Measurements from ENCODE around the gene SH3D19.

The SH3D19 gene

GRCh38 chr4:151184523-151185458 is 140.6 kb downstream of the SH3D19 start:
- DNase-seq: no peak

DNA sequence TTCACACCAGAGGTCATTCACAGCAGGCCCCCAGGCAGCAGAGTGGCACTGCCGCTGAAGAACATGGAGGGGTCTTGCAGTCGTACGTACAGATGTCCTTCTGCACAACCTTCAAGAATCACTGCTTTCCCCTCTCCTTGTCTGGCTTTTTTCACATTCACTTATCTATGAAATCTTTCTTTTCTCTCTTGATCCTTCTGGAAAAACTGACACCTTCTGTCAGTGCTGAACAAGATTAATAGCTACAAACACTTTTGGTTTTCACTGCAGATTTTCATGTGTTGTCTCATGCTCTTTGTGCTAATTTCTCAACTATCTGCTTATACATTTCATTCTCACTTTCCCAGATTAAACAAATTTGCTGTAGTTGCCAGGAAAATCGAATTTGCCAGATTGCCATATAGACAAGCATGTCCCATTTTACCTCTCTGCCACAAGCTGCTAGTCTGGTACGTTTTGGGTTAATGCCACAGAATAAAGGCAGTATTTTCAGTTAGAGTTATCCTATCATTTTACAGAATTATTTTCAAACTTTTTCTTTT is 142.9 kb downstream of the SH3D19 start:
- no peak for DNase-seq

GRCh38 chr4:151176685-151177084 is 148.7 kb downstream of the SH3D19 start:
- no peak for DNase-seq

DNA sequence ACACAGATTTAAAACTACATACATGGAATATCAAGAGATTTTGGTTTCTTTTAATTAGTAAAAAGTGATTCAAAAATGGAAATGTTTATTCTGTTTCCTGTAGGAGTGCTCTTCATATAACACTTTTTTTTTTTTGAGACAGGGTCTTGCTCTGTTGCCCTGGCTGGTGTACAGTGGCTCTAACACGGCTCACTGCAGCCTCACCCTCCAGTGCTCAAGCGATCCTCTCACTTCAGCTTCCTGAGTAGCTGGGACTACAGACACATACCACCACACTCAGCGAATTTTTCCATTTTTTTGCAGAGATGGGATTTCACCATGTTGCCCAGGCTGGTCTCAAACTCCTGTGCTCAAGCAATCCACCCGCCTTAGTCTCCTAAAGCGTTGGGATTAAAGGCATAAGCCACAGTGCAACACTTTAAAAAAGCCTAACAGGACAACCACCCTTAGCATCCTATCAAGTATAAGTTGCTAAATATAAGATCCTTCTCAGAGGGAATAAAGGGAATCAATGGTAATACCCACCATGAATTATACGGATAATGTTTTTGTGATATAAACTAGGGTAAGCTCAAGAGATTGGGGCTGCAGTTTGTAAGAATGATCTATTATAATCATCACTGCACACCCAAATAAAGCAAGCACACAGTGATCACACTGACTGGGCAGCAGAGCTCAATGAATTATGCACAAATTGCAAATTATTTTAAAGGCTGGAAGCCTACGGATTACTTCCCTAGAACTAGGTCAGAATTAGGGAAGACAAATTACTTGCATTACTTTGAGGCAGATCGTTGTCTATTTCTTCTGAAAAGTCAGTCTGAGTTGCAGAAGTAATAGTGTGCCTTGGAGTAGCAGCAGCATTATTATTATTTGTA is 149.4 kb downstream of the SH3D19 start:
- no peak for DNase-seq

DNA sequence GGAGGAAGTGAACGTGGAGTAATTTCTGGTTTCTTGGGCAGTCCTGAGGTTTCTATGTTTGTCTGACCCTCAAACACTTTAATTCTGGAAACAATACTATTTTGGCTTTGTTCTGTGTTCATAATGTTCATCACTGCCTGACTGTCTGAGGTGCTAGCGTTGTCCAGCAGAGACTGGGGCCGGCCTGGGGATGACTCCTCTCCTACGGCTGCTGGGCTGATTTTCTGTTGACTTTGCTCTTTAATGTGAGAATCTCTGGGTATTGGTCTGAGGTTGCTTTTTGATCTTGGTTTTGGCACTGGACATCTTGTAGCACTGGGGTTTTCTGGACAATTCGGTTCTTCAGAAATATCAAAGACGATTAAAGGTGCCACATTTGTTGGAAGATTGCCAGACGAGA is 150.2 kb downstream of the SH3D19 start:
- no peak for DNase-seq

- DNase-seq: no peak
Observed at GRCh38 chr4:151174784-151175183, 150.6 kb downstream of the SH3D19 start.

DNA sequence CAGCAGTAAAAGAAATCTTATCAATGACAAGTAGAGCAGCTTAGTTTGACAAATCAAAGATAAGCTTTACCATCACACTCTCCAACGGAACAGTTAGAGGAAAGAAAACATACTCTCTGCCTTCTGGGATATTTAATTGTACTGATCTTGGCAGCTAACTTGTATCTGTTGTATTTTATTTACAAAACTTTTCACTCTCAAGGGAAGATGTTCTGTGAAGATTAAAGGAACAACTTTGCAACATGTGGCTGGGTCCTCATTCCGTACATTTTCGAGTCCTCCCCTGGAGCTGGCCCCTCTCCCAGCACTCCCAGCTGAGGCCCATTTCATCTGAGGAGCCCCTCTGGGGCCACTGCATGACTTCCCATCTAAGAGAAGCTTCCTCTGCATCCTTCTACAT is 151.5 kb downstream of the SH3D19 start:
- no peak for DNase-seq

DNA sequence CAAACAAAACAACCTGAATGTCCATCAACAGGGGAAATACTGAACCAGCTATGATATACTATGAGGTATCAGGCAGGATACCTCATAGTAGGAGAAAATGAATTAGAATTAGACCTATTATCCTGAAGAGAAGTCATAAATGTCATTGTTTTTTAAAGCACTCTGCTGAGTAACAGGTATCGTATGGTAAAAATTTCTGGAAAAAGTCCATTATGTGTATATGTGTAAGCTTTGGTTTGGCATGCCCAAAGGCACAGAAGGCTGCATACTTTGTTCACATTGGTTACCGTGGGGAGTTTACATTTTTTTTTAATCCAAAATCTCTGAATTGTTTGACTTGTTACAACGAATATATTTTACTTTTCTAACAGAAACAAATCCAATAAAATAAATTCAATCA is 155.5 kb downstream of the SH3D19 start:
- DNase-seq: no peak

DNA sequence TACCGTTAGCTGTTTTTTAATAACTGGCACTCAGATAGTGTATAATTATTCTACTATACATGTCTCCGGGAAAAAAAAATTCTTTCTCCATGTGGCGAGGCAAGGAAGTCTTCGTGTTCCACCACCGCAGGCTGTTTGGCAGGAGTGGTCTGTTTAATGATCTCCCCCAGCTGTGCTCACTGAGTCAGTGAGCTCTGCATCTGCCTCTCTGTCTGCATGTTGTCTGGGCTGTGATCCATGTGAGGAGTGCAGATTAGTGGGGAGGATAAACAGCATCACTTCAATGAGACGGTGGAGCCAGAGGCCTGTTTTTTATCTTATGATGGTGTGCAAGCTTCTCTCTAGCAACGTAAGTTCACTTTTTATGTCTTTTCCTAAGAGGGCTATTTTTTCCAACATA is 156.2 kb downstream of the SH3D19 start:
- DNase-seq: no peak

GRCh38 chr4:151167561-151167960 is 157.8 kb downstream of the SH3D19 start:
- no peak for DNase-seq

DNA sequence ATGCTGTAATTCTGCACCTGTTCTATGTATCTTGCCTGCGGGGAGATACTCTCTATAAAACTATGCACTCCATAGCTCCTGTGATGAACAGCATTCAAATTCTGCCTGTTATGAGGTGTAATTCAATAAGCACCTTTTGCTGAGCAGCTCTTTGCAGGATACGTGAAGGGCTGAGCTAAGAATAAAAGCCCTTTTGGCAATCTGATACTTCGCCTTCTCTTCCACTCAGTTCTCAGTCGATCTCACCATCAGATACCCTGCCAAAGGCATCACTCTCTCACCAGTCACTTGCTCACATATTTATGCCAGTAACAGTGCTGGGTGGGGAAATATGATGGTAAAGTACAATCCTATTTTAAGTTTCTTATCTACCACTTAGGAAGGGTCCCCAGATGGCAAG is 158.8 kb downstream of the SH3D19 start:
- DNase-seq: no peak

- no peak for DNase-seq
Observed at GRCh38 chr4:151165205-151166000, 160.0 kb downstream of the SH3D19 start.

- DNase-seq: no peak
Observed at GRCh38 chr4:151163855-151164254, 161.6 kb downstream of the SH3D19 start.

- no peak for DNase-seq
Observed at GRCh38 chr4:151158979-151159378, 166.4 kb downstream of the SH3D19 start.

- no peak for DNase-seq
Observed at GRCh38 chr4:151157543-151157942, 167.9 kb downstream of the SH3D19 start.

DNA sequence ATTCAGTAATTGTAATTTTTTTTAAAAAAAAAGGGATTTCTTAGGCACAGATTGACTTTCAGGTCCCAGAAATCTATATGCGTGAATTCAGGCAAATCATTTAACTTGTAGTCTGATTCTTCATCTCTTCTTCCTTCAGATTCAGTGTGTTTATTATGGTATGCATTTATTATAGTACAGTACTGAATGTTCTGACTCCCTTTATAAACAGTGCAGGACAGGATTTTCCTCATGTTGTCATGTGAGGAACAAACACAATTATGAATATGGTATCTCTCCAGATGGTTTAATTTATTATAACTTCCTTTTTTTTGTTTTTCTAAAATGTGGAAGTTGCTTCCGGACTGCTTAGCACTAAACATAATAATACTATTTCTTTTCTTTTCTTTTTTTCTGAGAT is 171.8 kb downstream of the SH3D19 start:
- no peak for DNase-seq

- DNase-seq: no peak
Observed at GRCh38 chr4:151152028-151152427, 173.4 kb downstream of the SH3D19 start.

DNA sequence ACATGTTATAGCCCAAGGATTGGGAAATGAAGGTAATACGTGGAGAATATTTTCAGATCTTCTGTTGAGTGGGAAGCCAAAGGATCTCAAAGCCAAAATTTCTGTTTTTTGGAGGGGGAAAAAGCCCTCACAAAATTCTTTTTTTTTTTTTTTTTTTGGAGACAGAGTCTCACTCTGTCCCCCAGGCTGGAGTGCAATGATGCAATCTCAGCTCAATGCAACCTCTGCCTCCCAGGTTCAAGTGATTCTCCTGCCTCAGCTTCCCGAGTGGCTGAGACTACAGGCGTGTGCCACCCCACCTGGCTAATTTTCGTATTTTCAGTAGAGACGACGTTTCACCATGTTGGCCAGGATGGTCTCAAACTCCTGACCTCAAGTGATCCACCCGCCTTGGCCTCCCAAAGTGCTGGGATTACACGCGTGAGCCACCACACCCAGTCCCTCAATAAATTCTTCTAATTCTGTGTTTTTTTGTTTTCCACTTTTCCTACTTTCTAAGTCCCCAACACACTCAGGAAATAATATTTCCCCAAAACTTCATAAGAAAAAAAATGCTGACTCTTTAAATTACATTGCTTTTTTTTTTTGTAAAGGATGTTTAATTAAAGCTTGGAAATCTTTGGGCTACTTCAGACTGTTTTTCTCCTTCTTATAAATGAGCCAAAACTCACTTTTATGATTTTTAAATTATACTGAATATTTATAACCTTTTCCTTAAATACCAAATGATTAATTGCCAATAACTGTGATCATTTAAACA is 174.4 kb downstream of the SH3D19 start:
- DNase-seq: no peak

DNA sequence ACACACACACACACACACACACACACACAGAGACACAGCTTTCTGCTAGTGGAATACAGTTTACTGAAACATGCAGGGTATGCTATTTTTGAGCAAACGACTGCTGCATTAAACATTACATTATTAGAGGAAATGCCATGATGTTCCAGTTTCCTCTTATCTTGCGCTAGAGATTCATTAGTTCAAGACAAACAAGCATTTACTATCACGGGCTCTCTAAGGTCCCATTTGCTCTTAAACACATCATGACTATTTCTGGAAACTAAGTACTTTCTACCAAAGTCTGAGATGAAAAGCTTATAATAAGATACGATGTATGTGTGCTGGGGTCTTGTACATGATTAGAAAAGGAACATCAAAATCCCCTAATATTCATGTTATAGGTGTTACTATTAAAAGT is 177.1 kb downstream of the SH3D19 start:
- DNase-seq: no peak

DNA sequence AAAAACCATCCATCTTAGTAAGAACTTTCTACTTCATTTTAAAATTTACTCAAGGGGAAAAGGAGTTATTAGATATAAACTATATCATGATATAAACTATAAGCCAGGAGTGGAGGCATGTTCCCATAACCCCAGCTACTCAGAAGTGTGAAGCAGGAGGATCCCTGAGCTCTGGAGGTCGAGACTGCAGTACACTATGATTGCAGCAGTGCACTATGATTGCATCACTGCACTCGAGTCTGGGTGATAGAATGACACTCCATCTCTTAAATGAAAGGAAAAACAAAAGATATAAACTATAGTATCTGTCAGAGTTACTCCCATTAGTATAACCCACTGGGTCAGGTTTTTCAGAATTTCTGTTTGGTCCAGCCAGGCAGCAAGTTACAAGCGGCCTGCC is 178.4 kb downstream of the SH3D19 start:
- no peak for DNase-seq

- no peak for DNase-seq
Observed at GRCh38 chr4:151144329-151145072, 180.9 kb downstream of the SH3D19 start.

Measured in NK-92 treated with Interleukin-12 subunit alpha and Interleukin-12 subunit beta, amount 100 ng/mL, for 24 hours (cell line).